HG03103 (cell line): ENCODE measurements around the gene SARS1.
"Not testable (repeated sequence)": the region's sequence is repeated elsewhere in the genome, so short reads cannot be mapped to it uniquely, and the experiment has no call there.

Experiments used
- ATAC-seq: cut with Tn5 transposase; IDR thresholded peaks from one replicate; pipeline ENCODE4 v1.9.1; 2021; ENCODE audit warnings: low read depth; ENCODE audit not compliant: unreplicated experiment

SARS1 gene, protein sequence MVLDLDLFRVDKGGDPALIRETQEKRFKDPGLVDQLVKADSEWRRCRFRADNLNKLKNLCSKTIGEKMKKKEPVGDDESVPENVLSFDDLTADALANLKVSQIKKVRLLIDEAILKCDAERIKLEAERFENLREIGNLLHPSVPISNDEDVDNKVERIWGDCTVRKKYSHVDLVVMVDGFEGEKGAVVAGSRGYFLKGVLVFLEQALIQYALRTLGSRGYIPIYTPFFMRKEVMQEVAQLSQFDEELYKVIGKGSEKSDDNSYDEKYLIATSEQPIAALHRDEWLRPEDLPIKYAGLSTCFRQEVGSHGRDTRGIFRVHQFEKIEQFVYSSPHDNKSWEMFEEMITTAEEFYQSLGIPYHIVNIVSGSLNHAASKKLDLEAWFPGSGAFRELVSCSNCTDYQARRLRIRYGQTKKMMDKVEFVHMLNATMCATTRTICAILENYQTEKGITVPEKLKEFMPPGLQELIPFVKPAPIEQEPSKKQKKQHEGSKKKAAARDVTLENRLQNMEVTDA

GRCh38 chr1:109213824-109214693, at the start of gene SARS1:
Gene SARS1, plus strand, starts transcription at chr1:109213918. Its CDS starts 75 bp downstream, at chr1:109213993.
- peak; percentile 62 for ATAC-seq

GRCh38 chr1:109164538-109164937, 49.2 kb upstream of the SARS1 start:
- ATAC-seq = no peak

- ATAC-seq = no peak
These were observed 46.7 kb upstream of the SARS1 start for GRCh38 chr1:109167001-109167506.

- ATAC-seq = no peak
These were observed 43.5 kb upstream of the SARS1 start for GRCh38 chr1:109170035-109170764.

DNA sequence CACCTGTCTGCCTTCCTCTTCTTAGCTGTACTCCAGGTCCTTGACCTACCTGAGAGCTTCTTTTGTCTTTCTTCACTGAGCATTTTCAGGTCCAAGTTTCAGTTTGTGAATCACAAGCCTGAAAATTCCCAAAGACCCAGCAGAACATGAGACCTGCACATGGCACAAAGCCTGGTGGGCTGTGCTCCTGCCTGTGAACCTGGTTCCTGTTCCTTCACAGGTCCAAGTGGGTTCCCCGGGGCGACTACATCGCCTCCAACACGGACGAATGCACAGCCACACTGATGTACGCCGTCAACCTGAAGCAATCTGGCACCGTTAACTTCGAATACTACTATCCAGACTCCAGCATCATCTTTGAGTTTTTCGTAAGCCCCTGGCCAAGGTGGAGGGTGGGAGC, 42.1 kb upstream of the SARS1 start:
- no peak for ATAC-seq

DNA sequence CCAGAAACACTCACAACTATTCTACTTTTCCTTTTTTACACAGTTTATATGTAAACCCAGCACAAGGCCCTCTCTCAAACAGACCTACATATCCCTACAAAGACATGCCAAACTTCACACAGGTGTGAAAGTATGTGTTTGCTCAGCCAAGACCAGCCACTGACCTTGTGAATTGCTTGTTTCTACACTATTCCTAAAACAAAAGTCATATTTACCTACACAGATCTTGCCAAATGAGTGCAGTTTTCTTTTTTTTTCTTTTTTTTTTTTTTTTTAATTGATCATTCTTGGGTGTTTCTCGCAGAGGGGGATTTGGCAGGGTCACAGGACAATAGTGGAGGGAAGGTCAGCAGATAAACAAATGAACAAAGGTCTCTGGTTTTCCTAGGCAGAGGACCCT, 37.4 kb upstream of the SARS1 start:
- ATAC-seq = not testable (repeated sequence)

- ATAC-seq = not testable (repeated sequence)
These were observed 33.0 kb upstream of the SARS1 start for GRCh38 chr1:109180715-109181084.

- no peak for ATAC-seq
These were observed 32.5 kb upstream of the SARS1 start for GRCh38 chr1:109181085-109181806.

- no peak for ATAC-seq
These were observed 31.9 kb upstream of the SARS1 start for GRCh38 chr1:109181807-109182163.

GRCh38 chr1:109183058-109183738, 30.5 kb upstream of the SARS1 start:
- no peak for ATAC-seq

- ATAC-seq = no peak
These were observed 29.0 kb upstream of the SARS1 start for GRCh38 chr1:109184687-109185086.

DNA sequence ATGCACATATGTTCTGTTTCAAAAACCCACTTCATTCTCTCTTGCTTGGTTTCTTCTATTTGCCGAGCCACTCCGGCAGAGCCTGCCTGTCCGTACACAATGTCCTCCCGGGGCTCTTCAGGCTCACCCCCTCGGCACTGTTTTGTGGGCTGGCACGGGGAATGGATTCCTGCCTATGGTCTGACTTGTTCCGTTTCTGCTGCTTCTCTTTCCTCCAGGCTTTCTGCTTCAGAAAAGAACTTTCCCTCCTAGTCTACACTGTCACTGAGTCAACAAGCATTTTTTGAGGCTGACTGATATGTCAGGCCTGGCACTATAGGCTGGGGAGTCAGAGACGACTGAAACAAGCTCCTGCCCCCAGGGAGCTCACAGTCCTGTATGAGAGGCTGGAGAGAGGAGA, 28.4 kb upstream of the SARS1 start:
- no peak for ATAC-seq

GRCh38 chr1:109185990-109186732, 27.6 kb upstream of the SARS1 start:
- no peak for ATAC-seq

GRCh38 chr1:109186733-109187086, 27.0 kb upstream of the SARS1 start:
- ATAC-seq = no peak

- ATAC-seq = no peak
These were observed 26.6 kb upstream of the SARS1 start for GRCh38 chr1:109187127-109187526.

- no peak for ATAC-seq
These were observed 25.5 kb upstream of the SARS1 start for GRCh38 chr1:109188200-109188599.

- ATAC-seq = no peak
These were observed 24.9 kb upstream of the SARS1 start for GRCh38 chr1:109188781-109189180.

- ATAC-seq = no peak
These were observed 23.5 kb upstream of the SARS1 start for GRCh38 chr1:109190189-109190588.

DNA sequence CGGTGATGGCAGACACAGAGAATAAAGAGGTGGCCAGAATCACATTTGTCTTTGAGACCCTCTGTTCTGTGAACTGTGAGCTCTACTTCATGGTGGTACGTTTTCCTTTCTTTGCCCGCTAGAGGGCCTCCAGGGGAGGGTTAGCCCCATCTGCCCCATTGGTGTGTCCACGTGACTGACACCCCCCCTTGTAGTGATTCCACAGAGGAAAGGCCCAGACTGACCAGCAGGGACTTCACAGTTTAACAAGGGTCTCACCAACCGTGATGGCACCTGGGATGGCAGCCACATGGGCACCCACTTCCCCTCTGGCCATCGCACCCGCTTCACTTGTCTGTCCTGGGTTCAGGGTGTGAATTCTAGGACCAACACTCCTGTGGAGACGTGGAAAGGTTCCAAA, 22.3 kb upstream of the SARS1 start:
- ATAC-seq = no peak
